ENCODE results near the gene OR52H1.

OR52H1 gene

DNA sequence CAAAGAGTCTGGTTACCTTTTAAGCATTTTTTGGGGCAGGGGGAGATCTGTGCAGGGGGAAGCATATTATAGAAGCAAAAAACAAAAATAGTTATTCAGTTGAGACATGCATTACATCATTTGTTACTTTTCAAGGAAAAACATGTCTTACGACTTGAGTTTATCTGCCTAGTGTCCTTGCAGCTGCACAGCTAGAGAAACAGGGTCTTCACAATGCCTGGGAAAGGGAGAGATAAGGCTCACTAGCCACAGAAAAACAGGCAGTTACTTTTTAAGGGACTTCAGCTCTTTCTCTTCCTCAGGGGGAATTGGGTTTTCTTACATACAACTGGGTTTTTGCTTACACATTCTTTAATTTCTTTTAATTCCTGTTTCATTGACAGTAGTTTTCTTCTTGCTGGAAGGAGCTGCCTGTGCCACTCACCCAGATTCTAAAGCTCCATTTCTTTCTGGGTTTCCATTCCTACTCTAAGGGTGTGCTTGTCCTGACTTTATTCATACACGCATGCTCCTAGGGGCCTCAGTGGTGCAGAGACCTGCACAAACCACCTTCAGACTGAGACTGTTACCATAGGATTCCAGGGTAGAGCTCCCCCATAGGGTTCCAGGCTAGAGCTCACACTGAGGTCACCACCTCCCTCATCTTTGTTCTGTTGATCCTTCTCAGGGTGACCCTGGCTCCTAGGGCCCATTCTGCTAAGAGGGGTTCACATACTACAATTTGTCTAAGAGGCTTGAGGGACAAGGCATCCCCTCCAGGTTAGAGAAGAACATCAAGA, 17.1 kb downstream of the OR52H1 start:
- no peak for DNase-seq

DNA sequence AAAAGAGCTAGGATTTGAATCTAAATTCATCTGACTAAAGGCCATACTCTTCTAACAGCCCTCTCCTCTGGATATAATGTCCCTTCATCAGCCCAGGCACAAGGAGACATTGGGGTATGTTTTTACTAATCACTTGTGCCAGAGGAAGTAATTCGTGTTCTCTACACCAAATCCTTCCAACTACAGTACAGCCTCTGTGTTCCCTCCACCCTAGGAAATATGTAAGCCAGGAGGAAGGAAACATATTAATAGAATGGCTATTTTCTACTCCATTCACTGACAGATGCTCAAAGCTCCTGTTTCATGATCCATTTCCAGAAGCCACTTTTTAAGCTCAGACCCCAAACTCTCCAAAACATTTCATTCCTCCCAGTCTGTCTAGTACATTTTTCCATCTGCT, 19.8 kb downstream of the OR52H1 start:
- no peak for DNase-seq

DNA sequence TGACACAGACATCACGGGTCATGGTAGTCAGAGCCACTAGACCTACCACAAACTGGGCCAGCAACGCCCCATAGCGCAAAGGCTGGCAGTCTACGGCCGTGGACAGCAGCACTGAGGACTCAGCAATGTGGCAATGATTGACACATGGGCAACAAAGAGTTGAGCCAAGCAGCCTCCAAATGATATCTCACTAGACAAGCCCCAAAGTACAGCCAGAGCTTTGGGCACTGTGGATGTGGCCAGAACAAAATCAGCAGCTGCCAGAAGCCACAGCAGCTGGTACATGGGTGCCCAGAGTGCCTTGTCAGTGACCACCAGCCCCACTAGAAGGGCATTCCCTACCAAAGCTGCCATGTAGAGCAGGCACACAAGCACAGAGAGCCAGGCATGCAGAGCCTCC, 20.6 kb downstream of the OR52H1 start:
- DNase-seq = no peak

DNA sequence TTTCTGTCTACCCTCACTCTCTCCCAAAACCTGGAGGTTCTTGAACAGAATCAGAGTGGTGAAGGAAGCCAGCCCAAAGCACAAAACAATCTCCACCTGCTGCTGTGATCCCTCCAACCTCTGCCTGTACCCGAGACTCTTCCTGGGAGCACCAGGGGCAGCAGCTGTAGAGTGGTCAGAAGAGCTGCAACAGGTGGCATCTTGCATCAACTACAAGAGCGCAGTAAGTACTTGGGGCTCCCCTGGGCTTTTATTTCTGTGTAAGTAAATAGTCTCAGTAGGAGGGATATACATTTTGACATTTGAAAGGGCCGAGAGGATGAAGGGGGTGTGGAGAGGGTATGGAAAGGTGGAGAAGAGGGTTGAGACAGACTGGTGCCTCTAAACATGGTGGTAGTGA, 23.6 kb downstream of the OR52H1 start:
- DNase-seq = no peak

GRCh38 chr11:5522308-5522707, 26.0 kb downstream of the OR52H1 start:
- no peak for DNase-seq

- DNase-seq = no peak
Observed at GRCh38 chr11:5521540-5521939, 26.8 kb downstream of the OR52H1 start.

- no peak for DNase-seq
Observed at GRCh38 chr11:5516599-5516998, 31.7 kb downstream of the OR52H1 start, which contains the start of gene UBQLNL. TSS of gene UBQLNL (minus strand) at chr11:5516699. CDS start at chr11:5516441, 258 bp downstream.

DNA sequence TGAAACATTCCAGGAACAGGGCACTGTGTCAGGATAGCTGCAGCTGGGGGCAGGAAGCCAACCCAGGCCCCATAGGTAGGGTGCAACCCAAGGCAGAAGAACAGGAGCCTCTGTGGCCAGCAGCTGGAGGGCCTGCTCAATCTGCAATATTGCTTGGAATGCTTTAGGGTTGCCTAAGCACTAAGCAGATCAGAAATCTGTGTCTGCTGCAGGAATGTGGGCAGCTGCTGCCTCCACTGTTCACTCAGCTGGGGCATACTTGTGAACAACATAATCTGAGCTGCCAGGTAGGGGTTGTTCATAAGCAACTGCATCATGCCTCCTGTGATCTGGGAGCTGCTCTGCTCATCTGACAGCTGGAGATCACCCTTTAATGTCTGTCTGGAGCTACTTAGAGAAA, 33.5 kb downstream of the OR52H1 start:
- DNase-seq = no peak

GRCh38 chr11:5509803-5510202, 38.5 kb downstream of the OR52H1 start, which contains the start of gene UBQLN3:
TSS of gene UBQLN3 (minus strand) at chr11:5509957. CDS start at chr11:5509558, 399 bp downstream.
- DNase-seq = no peak

GRCh38 chr11:5508605-5509004, 39.7 kb downstream of the OR52H1 start:
- DNase-seq = no peak

DNA sequence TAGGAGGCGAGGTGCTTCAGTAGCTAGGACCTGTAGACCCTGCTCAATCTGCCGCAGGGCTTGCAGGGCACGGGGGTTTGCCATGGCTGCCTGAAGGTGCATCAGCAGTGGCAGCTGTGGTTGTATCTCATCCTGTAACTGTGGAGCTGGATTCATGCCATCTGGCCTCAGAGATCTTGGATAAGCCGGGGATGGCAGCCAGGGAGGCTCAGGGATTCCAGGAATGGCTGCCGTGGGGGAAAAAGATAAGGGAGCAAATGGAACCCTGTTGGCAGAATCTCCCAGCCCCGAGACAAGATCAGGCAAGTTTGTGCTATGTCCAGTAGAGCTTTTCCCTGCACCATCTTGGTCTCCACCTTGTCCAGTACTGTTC, 40.4 kb downstream of the OR52H1 start:
- DNase-seq = no peak

GRCh38 chr11:5507177-5507932, 41.0 kb downstream of the OR52H1 start:
- no peak for DNase-seq

DNA sequence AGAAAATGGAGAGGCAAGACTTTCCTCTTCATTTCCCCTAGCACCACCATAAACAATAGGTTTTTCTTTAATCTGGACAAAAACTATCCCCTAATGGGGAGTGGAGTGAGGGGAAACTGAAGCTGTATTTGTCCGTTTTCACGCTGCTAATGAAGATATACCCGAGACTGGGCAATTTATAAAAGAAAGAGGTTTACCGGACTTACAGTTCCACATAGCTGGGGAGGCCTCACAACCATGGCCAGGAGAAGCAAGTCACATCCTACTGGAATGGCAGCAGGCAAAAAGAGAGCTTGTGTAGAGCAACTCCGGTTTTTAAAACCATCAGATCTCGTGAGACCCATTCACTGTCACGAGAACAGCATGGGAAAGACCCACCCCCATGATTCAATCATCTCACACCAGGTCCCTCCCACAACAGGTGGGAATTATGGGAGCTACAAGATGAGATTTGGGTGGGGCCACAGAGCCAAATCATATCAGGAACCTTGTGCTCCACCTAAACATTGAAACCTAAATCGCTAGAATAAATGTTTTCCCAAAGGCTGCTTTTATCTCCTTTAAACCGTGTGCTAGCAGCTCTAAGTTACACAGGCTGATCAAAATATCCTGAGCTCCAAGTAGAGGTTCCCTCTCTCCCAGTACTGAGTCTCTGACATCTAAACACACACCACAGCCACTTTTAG, 42.8 kb downstream of the OR52H1 start:
- no peak for DNase-seq

- no peak for DNase-seq
Observed at GRCh38 chr11:5504403-5504921, 43.9 kb downstream of the OR52H1 start.

GRCh38 chr11:5500393-5500801, 47.9 kb downstream of the OR52H1 start:
- DNase-seq = no peak

DNA sequence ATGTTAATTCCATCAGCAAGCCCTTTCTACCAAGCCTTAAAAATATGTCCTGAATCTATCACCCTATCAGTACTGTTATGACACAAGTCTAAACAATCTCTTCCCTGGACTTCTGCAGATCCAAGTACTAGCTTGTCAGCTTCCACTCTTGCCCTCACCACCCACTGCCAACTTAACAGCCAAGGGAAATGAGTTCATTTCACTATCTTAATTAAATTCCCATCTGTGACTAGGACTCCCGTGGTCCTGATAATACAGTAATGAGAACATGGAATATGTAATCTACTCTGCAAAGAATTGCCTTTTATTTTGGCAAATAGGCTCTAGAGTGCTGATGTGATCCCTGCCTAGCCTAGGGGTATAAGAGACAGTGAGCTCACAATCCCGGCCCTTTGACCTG, 48.7 kb downstream of the OR52H1 start:
- no peak for DNase-seq
